HG03575 (cell line): ENCODE data around the gene ETFB.
"Not testable (repeated sequence)": the region's sequence is repeated elsewhere in the genome, so short reads cannot be mapped to it uniquely, and the experiment has no call there.

Source experiments
- ATAC-seq: cut with Tn5 transposase; IDR thresholded peaks from one replicate; pipeline ENCODE4 v1.9.1; 2021; ENCODE audit not compliant: unreplicated experiment, insufficient number of reproducible peaks, low FRiP score; ENCODE audit errors: extremely low read depth

ETFB gene

GRCh38 chr19:51365965-51366388 is at the start of gene ETFB:
Gene ETFB (minus strand): TSS chr19:51366388. CDS start chr19:51366326, 62 bp downstream.
- ATAC-seq = no peak

GRCh38 chr19:51415187-51415586 is 49.0 kb upstream of the ETFB start:
- no peak for ATAC-seq

- no peak for ATAC-seq
Measured at GRCh38 chr19:51410950-51411748, 45.0 kb upstream of the ETFB start.

GRCh38 chr19:51407511-51408131 is 41.4 kb upstream of the ETFB start:
- ATAC-seq = no peak

- no peak for ATAC-seq
Measured at GRCh38 chr19:51402117-51402516, 35.9 kb upstream of the ETFB start.

GRCh38 chr19:51399936-51400335 is 33.7 kb upstream of the ETFB start:
- ATAC-seq = not testable (repeated sequence)

GRCh38 chr19:51399231-51399630 is 33.0 kb upstream of the ETFB start:
- ATAC-seq = no peak

- no peak for ATAC-seq
Measured at GRCh38 chr19:51398096-51398704, 32.0 kb upstream of the ETFB start.

GRCh38 chr19:51397453-51397852 is 31.3 kb upstream of the ETFB start:
- ATAC-seq = not testable (repeated sequence)

GRCh38 chr19:51396175-51396574 is 30.0 kb upstream of the ETFB start:
- no peak for ATAC-seq

GRCh38 chr19:51394050-51394836 is 28.1 kb upstream of the ETFB start:
- ATAC-seq = peak; percentile 47

GRCh38 chr19:51392701-51393100 is 26.5 kb upstream of the ETFB start:
- ATAC-seq = no peak

- no peak for ATAC-seq
Measured at GRCh38 chr19:51391073-51391611, 25.0 kb upstream of the ETFB start.

- no peak for ATAC-seq
Measured at GRCh38 chr19:51389143-51389542, 23.0 kb upstream of the ETFB start.

GRCh38 chr19:51387924-51388389 is 21.8 kb upstream of the ETFB start, which contains the start of gene LIM2:
Gene LIM2 (minus strand): TSS chr19:51387974. CDS start chr19:51387443, 531 bp downstream.
- no peak for ATAC-seq

GRCh38 chr19:51386882-51387520 is 20.8 kb upstream of the ETFB start:
- no peak for ATAC-seq

GRCh38 chr19:51382004-51382403 is 15.8 kb upstream of the ETFB start:
- ATAC-seq = no peak

GRCh38 chr19:51380379-51380778 is 14.2 kb upstream of the ETFB start:
- ATAC-seq = no peak
